DMS114 treated with DMSO at 0.1 percent for 48 hours (cell line): Measurements from ENCODE around the gene RMRP.

ENCODE experiments used
- DNase-seq: peaks from one replicate; lab custom pipeline; 2025; ENCODE audit not compliant: unreplicated experiment; lab: John Stamatoyannopoulos, UW

Gene RMRP

GRCh38 chr9:35687306-35687705 is 29.5 kb upstream of the RMRP start:
- DNase-seq, result no peak

- no peak for DNase-seq
These were observed 28.7 kb upstream of the RMRP start for GRCh38 chr9:35686222-35687203.

- DNase-seq, result no peak
These were observed 27.7 kb upstream of the RMRP start for GRCh38 chr9:35685506-35685905.

- DNase-seq, result no peak
These were observed 27.1 kb upstream of the RMRP start for GRCh38 chr9:35684921-35685320.

- DNase-seq, result no peak
These were observed 25.5 kb upstream of the RMRP start for GRCh38 chr9:35683323-35683722.

- no peak for DNase-seq
These were observed 24.9 kb upstream of the RMRP start for GRCh38 chr9:35682520-35683315.

GRCh38 chr9:35682051-35682450 is 24.2 kb upstream of the RMRP start:
- no peak for DNase-seq

- no peak for DNase-seq
These were observed 23.7 kb upstream of the RMRP start for GRCh38 chr9:35681341-35682002.

GRCh38 chr9:35680331-35681105 is 22.7 kb upstream of the RMRP start:
- no peak for DNase-seq

GRCh38 chr9:35679766-35680330 is 22.0 kb upstream of the RMRP start:
- no peak for DNase-seq

- no peak for DNase-seq
These were observed 21.3 kb upstream of the RMRP start for GRCh38 chr9:35679091-35679490.

GRCh38 chr9:35675732-35676392 is 18.0 kb upstream of the RMRP start:
- peak; percentile 14 for DNase-seq

- DNase-seq, result no peak
These were observed 17.4 kb upstream of the RMRP start for GRCh38 chr9:35675204-35675603.

- DNase-seq, result no peak
These were observed 16.2 kb upstream of the RMRP start for GRCh38 chr9:35674025-35674361.

GRCh38 chr9:35673132-35674024 is 15.6 kb upstream of the RMRP start, which contains the start of gene CA9:
TSS of gene CA9 (plus strand) at chr9:35673928. CDS start at chr9:35673960, 32 bp downstream.
- DNase-seq, result no peak

GRCh38 chr9:35669331-35670145 is 11.7 kb upstream of the RMRP start:
- no peak for DNase-seq

GRCh38 chr9:35667939-35668338 is 10.1 kb upstream of the RMRP start:
- DNase-seq, result no peak

GRCh38 chr9:35666549-35666948 is 8.7 kb upstream of the RMRP start:
- no peak for DNase-seq
